Uterus (tissue), 4 donors: Measurements from ENCODE around the gene ST6GALNAC5. TPM values are rescaled to one million over a fixed set of nuclear protein-coding genes. Genes with fewer than 3 reads are reported as not detected.

Experiments used
- DNase-seq, 2 donors: peaks; one replicate each; pipeline ENCODE4 v3.0.0-alpha.2; 2019 to 2020
- H3K27ac ChIP-seq, 2 donors: fragments of 200-600 bp; sonication (generic); 1 replicate in 1 of 2; 2 replicates in 1 of 2; pipeline ENCODE4 v1.5.1; 2016 to 2018
- H3K27me3 ChIP-seq, 2 donors: fragments of 200-600 bp; sonication (generic); one replicate each; pipeline ENCODE4 v1.5.1; 2018 to 2019; ENCODE audit warnings: control low read depth in 1 of 2
- H3K36me3 ChIP-seq, 2 donors: fragments of 200-600 bp; sonication (generic); one replicate each; pipeline ENCODE4 v1.5.1; 2019; ENCODE audit warnings: control low read depth in 1 of 2
- H3K4me1 ChIP-seq, 2 donors: fragments of 200-600 bp; sonication (generic); one replicate each; pipeline ENCODE4 v1.5.1; 2018 to 2019; ENCODE audit warnings: control low read depth in 1 of 2
- H3K4me3 ChIP-seq, 2 donors: fragments of 200-600 bp; sonication (generic); 1 replicate in 1 of 2; 2 replicates in 1 of 2; pipeline ENCODE4 v1.5.1; 2018 to 2019; ENCODE audit warnings: mild to moderate bottlenecking in 1 of 2
- H3K9me3 ChIP-seq, 2 donors: fragments of 200-600 bp; sonication (generic); one replicate each; pipeline ENCODE4 v1.5.1; 2019; ENCODE audit warnings: control low read depth in 1 of 2
- CTCF ChIP-seq, 4 experiments: fragments of 200-600 bp in 2 of 4; fragments of 450-650 bp in 2 of 4; sonication (generic) in 2 of 4; IDR thresholded peaks; one replicate each; pipeline ENCODE4 v1.5.1; 2016 to 2019; ENCODE audit warnings: antibody characterized with exemption in 4 of 4, mild to moderate bottlenecking in 2 of 4, moderate library complexity in 1 of 4
- POLR2A ChIP-seq, 2 donors: fragments of 450-650 bp; IDR thresholded peaks; one replicate each; pipeline ENCODE4 v1.6.1; 2016; ENCODE audit warnings: antibody characterized with exemption in 2 of 2, mild to moderate bottlenecking in 1 of 2, moderate library complexity in 1 of 2
- intact Hi-C: fragments of 100-400 bp; cut with DNase I; formaldehyde crosslinking; loops from one replicate; pipeline ENCODE4 v1.15.1; 2023; ENCODE audit warnings: low total_unique reads
- total RNA-seq, 4 donors: library from RNA; depleted of rRNA in 3 of 4; stranded (reverse); fragments of >200 nt in 3 of 4; gene quantifications; one replicate each; pipeline versions ENCODE4 v1.1.0 to v1.2.4, GENCODE V29; 2014 to 2023
- donor health status: DM: yes; HTN: yes; CAD: no.

Gene ST6GALNAC5
- total RNA-seq, 4 donors from 2014 or later, result 1.4 to 6.4 TPM; not detected in 2

- intact Hi-C loops, result no loop called here
- H3K9me3 ChIP-seq, result no peaks in the 10 kb centered on the region
- no peak for DNase-seq
- H3K27ac ChIP-seq, result no peak overlapping the region
- no peaks in the 10 kb centered on the region for H3K36me3 ChIP-seq
- H3K4me3 ChIP-seq, result no peak overlapping the region
- TF ChIP-seq CTCF (IDR thresholded peaks at IDR 0.05) (no peak), POLR2A (IDR thresholded peaks at IDR 0.05) (no peak)
- H3K4me1 ChIP-seq, result no peaks in the 10 kb centered on the region
- no peaks in the 10 kb centered on the region for H3K27me3 ChIP-seq
Observed at GRCh38 chr1:76835203-76835602, 32.1 kb upstream of the ST6GALNAC5 start.

GRCh38 chr1:76840278-76840677, 27.0 kb upstream of the ST6GALNAC5 start:
- Histone ChIP-seq H3K4me3 (no peak overlapping the region), H3K4me1 (no peaks in the 10 kb centered on the region)
- TF ChIP-seq CTCF (IDR thresholded peaks at IDR 0.05) (no peak), POLR2A (IDR thresholded peaks at IDR 0.05) (no peak)

GRCh38 chr1:76841460-76841859, 25.8 kb upstream of the ST6GALNAC5 start:
- no peak overlapping the region for H3K4me3 ChIP-seq
- no peaks in the 10 kb centered on the region for H3K4me1 ChIP-seq
- H3K9me3 ChIP-seq, result no peaks in the 10 kb centered on the region
- no peak overlapping the region for H3K27ac ChIP-seq
- intact Hi-C loops, result no loop called here
- DNase-seq, result no peak
- no peak for TF ChIP-seq POLR2A (IDR thresholded peaks at IDR 0.05)
- no peak for TF ChIP-seq CTCF (IDR thresholded peaks at IDR 0.05)
- no peaks in the 10 kb centered on the region for H3K27me3 ChIP-seq
- no peaks in the 10 kb centered on the region for H3K36me3 ChIP-seq

More at GRCh38 chr1:76840278-76840677, 27.0 kb upstream of the ST6GALNAC5 start:
- no peak for DNase-seq
- Histone ChIP-seq H3K36me3 (no peaks in the 10 kb centered on the region), H3K27me3 (no peaks in the 10 kb centered on the region), H3K27ac (no peak overlapping the region), H3K9me3 (no peaks in the 10 kb centered on the region)
- intact Hi-C loops, result no loop called here

- DNase-seq, result no peak
- Histone ChIP-seq H3K4me3 (no peak overlapping the region), H3K27ac (no peak overlapping the region), H3K4me1 (no peaks in the 10 kb centered on the region), H3K9me3 (no peaks in the 10 kb centered on the region), H3K27me3 (no peaks in the 10 kb centered on the region), H3K36me3 (no peaks in the 10 kb centered on the region)
- intact Hi-C loops, result no loop called here
- no peak for TF ChIP-seq POLR2A (IDR thresholded peaks at IDR 0.05)
- TF ChIP-seq CTCF (IDR thresholded peaks at IDR 0.05), result no peak
Observed at GRCh38 chr1:76843821-76844464, 23.3 kb upstream of the ST6GALNAC5 start.

GRCh38 chr1:76854255-76854654, 13.0 kb upstream of the ST6GALNAC5 start:
- TF ChIP-seq CTCF (IDR thresholded peaks at IDR 0.05) (no peak), POLR2A (IDR thresholded peaks at IDR 0.05) (no peak)

More at GRCh38 chr1:76854255-76854654, 13.0 kb upstream of the ST6GALNAC5 start:
- H3K27me3 ChIP-seq, result no peaks in the 10 kb centered on the region
- no peaks in the 10 kb centered on the region for H3K36me3 ChIP-seq
- DNase-seq, result no peak
- H3K9me3 ChIP-seq, result no peaks in the 10 kb centered on the region
- intact Hi-C loops, result no loop called here
- no peak overlapping the region for H3K27ac ChIP-seq
- H3K4me3 ChIP-seq, result no peak overlapping the region
- no peaks in the 10 kb centered on the region for H3K4me1 ChIP-seq
